ENCODE data around the gene UBALD2. TPM values are rescaled to one million over a fixed set of nuclear protein-coding genes. Genes with fewer than 3 reads are reported as not detected.

Gene UBALD2
- total and polyA plus RNA-seq, 2 of the 13 experiments (the other 11 are each of a cell fraction or from before 2014, with no cell fraction given) = 3.3 to 89.7 TPM

- no peak for TF ChIP-seq KIAA2018 (CRISPR knock-in tag; IDR thresholded peaks at IDR 0.05; ENCODE audit: borderline replicate concordance)
- TF ChIP-seq MTF1 (CRISPR knock-in tag; IDR thresholded peaks at IDR 0.05) = no peak
- no peak for TF ChIP-seq TP53 (CRISPR knock-in tag; conservative IDR thresholded peaks at IDR 0.05)
- TF ChIP-seq NCOA1 (CRISPR knock-in tag; IDR thresholded peaks at IDR 0.05) = no peak
- no peak for TF ChIP-seq ZNF382 (CRISPR knock-in tag; IDR thresholded peaks at IDR 0.05; ENCODE audit: borderline replicate concordance)
- TF ChIP-seq BCL6 (CRISPR knock-in tag; IDR thresholded peaks at IDR 0.05) = no peak; the same call in 1 of the 2 replicates
- TF ChIP-seq NFYB (CRISPR knock-in tag; IDR thresholded peaks at IDR 0.05) = no peak
- TF ChIP-seq HNF1B (CRISPR knock-in tag; IDR thresholded peaks at IDR 0.05) = no peak
- TF ChIP-seq ZIK1 (CRISPR knock-in tag; IDR thresholded peaks at IDR 0.05; ENCODE audit: borderline replicate concordance, low read depth) = no peak
- TF ChIP-seq ZNF770 (CRISPR knock-in tag; IDR thresholded peaks at IDR 0.05) = no peak; the same call in 1 of the 2 replicates
- TF ChIP-seq ZNF792 (CRISPR knock-in tag; IDR thresholded peaks at IDR 0.05) = no peak
- no peak for TF ChIP-seq ZBTB25 (CRISPR knock-in tag; IDR thresholded peaks at IDR 0.05)
- no peak for TF ChIP-seq RBM39 (IDR thresholded peaks at IDR 0.05; ENCODE audit: low read depth, low read length, poor library complexity, severe bottlenecking)
Measured at GRCh38 chr17:76246080-76247066, 18.8 kb upstream of the UBALD2 start (continued).

All from HepG2 (cell line).